Left forelimb (tissue), 1 donor: Measurements from ENCODE around the gene COBL.

ENCODE experiments used
- DNase-seq: peaks from one replicate; pipeline ENCODE4 v3.0.0-alpha.2; 2018; ENCODE audit warnings: low spot score

The COBL gene

GRCh38 chr7:51113560-51113959, 203.0 kb downstream of the COBL start:
- no peak for DNase-seq

GRCh38 chr7:51111241-51111940, 205.2 kb downstream of the COBL start:
- DNase-seq, result no peak

- no peak for DNase-seq
Measured at GRCh38 chr7:51108134-51108533, 208.5 kb downstream of the COBL start.

GRCh38 chr7:51104278-51104677, 212.3 kb downstream of the COBL start:
- DNase-seq, result no peak

GRCh38 chr7:51103718-51104117, 212.9 kb downstream of the COBL start:
- DNase-seq, result no peak

- DNase-seq, result no peak
Measured at GRCh38 chr7:51102828-51103227, 213.8 kb downstream of the COBL start.

GRCh38 chr7:51101111-51101757, 215.4 kb downstream of the COBL start:
- no peak for DNase-seq

GRCh38 chr7:51090411-51090810, 226.2 kb downstream of the COBL start:
- DNase-seq, result no peak

GRCh38 chr7:51085034-51085692, 231.4 kb downstream of the COBL start:
- DNase-seq, result no peak

GRCh38 chr7:51084121-51084520, 232.5 kb downstream of the COBL start:
- DNase-seq, result no peak

- DNase-seq, result no peak
Measured at GRCh38 chr7:51082940-51083533, 233.6 kb downstream of the COBL start.

- no peak for DNase-seq
Measured at GRCh38 chr7:51082096-51082840, 234.3 kb downstream of the COBL start.

- no peak for DNase-seq
Measured at GRCh38 chr7:51081270-51081890, 235.2 kb downstream of the COBL start.

GRCh38 chr7:51080622-51081269, 235.9 kb downstream of the COBL start:
- DNase-seq, result no peak

GRCh38 chr7:51080216-51080615, 236.4 kb downstream of the COBL start:
- no peak for DNase-seq

GRCh38 chr7:51079494-51079893, 237.1 kb downstream of the COBL start:
- no peak for DNase-seq

GRCh38 chr7:51078653-51079052, 238.0 kb downstream of the COBL start:
- DNase-seq, result no peak

GRCh38 chr7:51077987-51078370, 238.6 kb downstream of the COBL start:
- DNase-seq, result no peak

GRCh38 chr7:51077316-51077986, 239.2 kb downstream of the COBL start:
- DNase-seq, result no peak

GRCh38 chr7:51075681-51076580, 240.7 kb downstream of the COBL start:
- DNase-seq, result no peak
